ENCODE measurements around the gene MCCC1.

The MCCC1 gene

GRCh38 chr3:183013856-183014255, 85.4 kb downstream of the MCCC1 start:
- H3K79me2 ChIP-seq (ENCODE audit: low read length) = no peaks in the 10 kb centered on the region
- H3K9me3 ChIP-seq (replicated peaks; ENCODE audit: insufficient read depth, low read length) = no peaks in the 10 kb centered on the region
- TF ChIP-seq EZH2phosphoT487 (IDR thresholded peaks at IDR 0.05; ENCODE audit: low read length) (no peak), CTCF (IDR thresholded peaks at IDR 0.05; ENCODE audit: low read length) (no peak), EZH2 (optimal IDR thresholded peaks at IDR 0.05; ENCODE audit: low read depth, low read length) (no peak)
- no peaks in the 10 kb centered on the region for H3K9me2 ChIP-seq (replicated peaks; ENCODE audit: insufficient read depth, low read length)
- H3K4me2 ChIP-seq (ENCODE audit: low read depth, low read length) = no peak overlapping the region
- H3F3A ChIP-seq (ENCODE audit: insufficient read depth, low read length) = no peaks in the 10 kb centered on the region
- no peaks in the 10 kb centered on the region for H4K20me1 ChIP-seq (ENCODE audit: insufficient read depth, low read length)
- no peak for DNase-seq
- no peaks in the 10 kb centered on the region for H3K27me3 ChIP-seq (replicated peaks; ENCODE audit: insufficient read depth, low read length)
- no peak overlapping the region for H2AFZ ChIP-seq (ENCODE audit: low read length)
- H3K4me3 ChIP-seq (ENCODE audit: low read length) = no peak overlapping the region
- H3K9ac ChIP-seq (ENCODE audit: low read length) = no peak overlapping the region
- no peaks in the 10 kb centered on the region for H3K4me1 ChIP-seq (ENCODE audit: low read length)
- 0 out of 2 replicates have a peak, but pooled peaks cover 3% of the 10 kb centered on the region for H3K36me3 ChIP-seq (replicated peaks; ENCODE audit: insufficient read depth, low read length)
- H3K27ac ChIP-seq (ENCODE audit: low read length) = no peak overlapping the region

GRCh38 chr3:183013074-183013473, 86.2 kb downstream of the MCCC1 start:
- H3K79me2 ChIP-seq (ENCODE audit: low read length) = no peaks in the 10 kb centered on the region
- no peak overlapping the region for H3K4me3 ChIP-seq (ENCODE audit: low read length)
- no peak overlapping the region for H2AFZ ChIP-seq (ENCODE audit: low read length)
- no peak for DNase-seq
- no peaks in the 10 kb centered on the region for H3K9me2 ChIP-seq (replicated peaks; ENCODE audit: insufficient read depth, low read length)
- no peaks in the 10 kb centered on the region for H4K20me1 ChIP-seq (ENCODE audit: insufficient read depth, low read length)
- no peaks in the 10 kb centered on the region for H3K9me3 ChIP-seq (replicated peaks; ENCODE audit: insufficient read depth, low read length)
- H3K27ac ChIP-seq (ENCODE audit: low read length) = no peak overlapping the region
- 0 out of 2 replicates have a peak, but pooled peaks cover 3% of the 10 kb centered on the region for H3K36me3 ChIP-seq (replicated peaks; ENCODE audit: insufficient read depth, low read length)
- H3K4me1 ChIP-seq (ENCODE audit: low read length) = no peaks in the 10 kb centered on the region
- no peaks in the 10 kb centered on the region for H3F3A ChIP-seq (ENCODE audit: insufficient read depth, low read length)
- no peaks in the 10 kb centered on the region for H3K27me3 ChIP-seq (replicated peaks; ENCODE audit: insufficient read depth, low read length)
- no peak overlapping the region for H3K9ac ChIP-seq (ENCODE audit: low read length)
- TF ChIP-seq EZH2 (optimal IDR thresholded peaks at IDR 0.05; ENCODE audit: low read depth, low read length) (no peak), EZH2phosphoT487 (IDR thresholded peaks at IDR 0.05; ENCODE audit: low read length) (no peak), CTCF (IDR thresholded peaks at IDR 0.05; ENCODE audit: low read length) (no peak)
- no peak overlapping the region for H3K4me2 ChIP-seq (ENCODE audit: low read depth, low read length)

GRCh38 chr3:183008800-183009199, 90.5 kb downstream of the MCCC1 start:
- no peak for TF ChIP-seq EZH2phosphoT487 (IDR thresholded peaks at IDR 0.05; ENCODE audit: low read length)
- TF ChIP-seq EZH2 (optimal IDR thresholded peaks at IDR 0.05; ENCODE audit: low read depth, low read length) = no peak
- TF ChIP-seq CTCF (IDR thresholded peaks at IDR 0.05; ENCODE audit: low read length) = no peak
- no peaks in the 10 kb centered on the region for H3K4me1 ChIP-seq (ENCODE audit: low read length)
- no peak overlapping the region for H3K4me2 ChIP-seq (ENCODE audit: low read depth, low read length)
- H3F3A ChIP-seq (ENCODE audit: insufficient read depth, low read length) = no peaks in the 10 kb centered on the region
- no peaks in the 10 kb centered on the region for H3K9me3 ChIP-seq (replicated peaks; ENCODE audit: insufficient read depth, low read length)
- no peaks in the 10 kb centered on the region for H3K9me2 ChIP-seq (replicated peaks; ENCODE audit: insufficient read depth, low read length)
- DNase-seq = no peak
- no peak overlapping the region for H3K27ac ChIP-seq (ENCODE audit: low read length)
- H4K20me1 ChIP-seq (ENCODE audit: insufficient read depth, low read length) = no peaks in the 10 kb centered on the region
- H3K79me2 ChIP-seq (ENCODE audit: low read length) = no peaks in the 10 kb centered on the region
- no peak overlapping the region for H3K9ac ChIP-seq (ENCODE audit: low read length)
- H2AFZ ChIP-seq (ENCODE audit: low read length) = no peak overlapping the region
- no peaks in the 10 kb centered on the region for H3K27me3 ChIP-seq (replicated peaks; ENCODE audit: insufficient read depth, low read length)
- H3K36me3 ChIP-seq (replicated peaks; ENCODE audit: insufficient read depth, low read length) = no peaks in the 10 kb centered on the region
- H3K4me3 ChIP-seq (ENCODE audit: low read length) = no peak overlapping the region

Data from MM.1S (cell line).